Adrenal gland (tissue), 5 donors: ENCODE data around the gene DNAL1.

Experiments used
- CTCF ChIP-seq, 6 experiments: fragments of 450-650 bp in 4 of 6; fragments of 200-600 bp in 2 of 6; sonication (generic) in 1 of 6; IDR thresholded peaks; 1 replicate in 5 of 6; 2 replicates in 1 of 6; pipeline versions ENCODE4 v1.5.1 to v1.8.0; 2016 to 2021; ENCODE audit warnings: antibody characterized with exemption in 6 of 6, mild to moderate bottlenecking in 2 of 6, moderate library complexity in 1 of 6
- POLR2A ChIP-seq, 2 donors: fragments of 450-650 bp; IDR thresholded peaks; one replicate each; pipeline ENCODE4 v1.6.1; 2017; ENCODE audit warnings: antibody characterized with exemption in 2 of 2, mild to moderate bottlenecking in 2 of 2, moderate library complexity in 1 of 2
- donor health status: DM: no; HTN: no; CAD: no.

- TF ChIP-seq CTCF (IDR thresholded peaks at IDR 0.05), result no peak
- no peak for TF ChIP-seq POLR2A (IDR thresholded peaks at IDR 0.05)
Measured at GRCh38 chr14:73750531-73750901, 105.7 kb downstream of the DNAL1 start.
